CD4-positive, alpha-beta memory T cell (primary cell): ENCODE data around the gene MRPS27. TPM values are rescaled to one million over a fixed set of nuclear protein-coding genes. Genes with fewer than 3 reads are reported as not detected.
A peak's percentile ranks its signal among the peaks of the same experiment; 100 is the strongest.

Source experiments
- CTCF ChIA-PET: fragments of 350-600 bp; sonication (Branson Sonifier 250); formaldehyde crosslinking; loops from one replicate; lab custom pipeline; 2021; ENCODE audit warnings: inconsistent platforms; ENCODE audit not compliant: partially characterized antibody; lab: Charles Lee
- POLR2A ChIA-PET: fragments of 350-600 bp; sonication (Branson Sonifier 250); formaldehyde crosslinking; loops from one replicate; lab custom pipeline; 2021; ENCODE audit not compliant: partially characterized antibody; lab: Charles Lee
- DNase-seq, 5 donors: peaks; one replicate each; pipeline versions ENCODE4 v3.0.0 to v3.0.0-alpha.2; 2020 to 2022; ENCODE audit warnings: mixed read lengths in 1 of 5
- H3K27ac ChIP-seq: one replicate; pipeline ENCODE4 v1.7.0; 2013; ENCODE audit warnings: low read depth, low read length
- H3K27me3 ChIP-seq: 2 replicates; pipeline ENCODE4 v1.7.0; 2013; ENCODE audit warnings: mild to moderate bottlenecking, low read length, moderate library complexity; ENCODE audit not compliant: insufficient read depth
- H3K36me3 ChIP-seq: 2 replicates; pipeline ENCODE4 v1.7.0; 2013; ENCODE audit warnings: mild to moderate bottlenecking, low read length, moderate library complexity; ENCODE audit not compliant: insufficient read depth
- H3K4me1 ChIP-seq: 2 replicates; pipeline ENCODE4 v1.7.0; 2013; ENCODE audit warnings: mild to moderate bottlenecking, low read length, moderate library complexity; ENCODE audit not compliant: insufficient read depth
- H3K4me3 ChIP-seq, 2 donors: one replicate each; pipeline ENCODE4 v1.7.0; 2013; ENCODE audit warnings: low read length in 2 of 2, mild to moderate bottlenecking in 1 of 2
- H3K9me3 ChIP-seq, 2 donors: one replicate each; pipeline ENCODE4 v1.7.0; 2013; ENCODE audit warnings: low read length in 2 of 2, control low read depth in 1 of 2; ENCODE audit not compliant: control insufficient read depth in 1 of 2
- H3K27ac Mint-ChIP-seq, 7 donors: one replicate each; pipeline ENCODE4 v1.8.0; 2020 to 2021; ENCODE audit warnings: mixed read lengths in 7 of 7, mild to moderate bottlenecking in 6 of 7, inconsistent platforms in 3 of 7, moderate library complexity in 3 of 7
- H3K27me3 Mint-ChIP-seq, 2 donors: one replicate each; pipeline ENCODE4 v1.8.0; 2020 to 2021; ENCODE audit warnings: mixed read lengths in 2 of 2
- H3K36me3 Mint-ChIP-seq, 2 donors: one replicate each; pipeline ENCODE4 v1.8.0; 2020 to 2021; ENCODE audit warnings: mixed read lengths in 2 of 2, inconsistent platforms in 1 of 2, mild to moderate bottlenecking in 1 of 2
- H3K4me1 Mint-ChIP-seq, 4 donors: one replicate each; pipeline ENCODE4 v1.8.0; 2020 to 2021; ENCODE audit warnings: mixed read lengths in 4 of 4, mild to moderate bottlenecking in 1 of 4
- H3K4me3 Mint-ChIP-seq, 8 donors: one replicate each; pipeline ENCODE4 v1.8.0; 2020 to 2021; ENCODE audit warnings: mixed read lengths in 8 of 8, mild to moderate bottlenecking in 7 of 8, moderate library complexity in 6 of 8, inconsistent platforms in 3 of 8
- H3K9me3 Mint-ChIP-seq, 8 donors: one replicate each; pipeline ENCODE4 v1.8.0; 2020 to 2021; ENCODE audit warnings: mixed read lengths in 8 of 8, mild to moderate bottlenecking in 5 of 8, inconsistent platforms in 3 of 8, moderate library complexity in 1 of 8
- intact Hi-C: fragments of 100-400 bp; cut with micrococcal nuclease; formaldehyde crosslinking; loops from one replicate; pipeline ENCODE4 v1.15.1; 2023
- polyA plus RNA-seq, 2 donors: library from polyadenylated mRNA; unstranded; fragments of 300-500 nt; fragmentation: Illumina TruSeq; gene quantifications; one replicate each; pipeline ENCODE4 v1.2.3, GENCODE V29; 2021
- total RNA-seq, 2 experiments: library from RNA; stranded (reverse); gene quantifications; one replicate each; pipeline ENCODE4 v1.2.3, GENCODE V29; 2021

Gene MRPS27
- total and polyA plus RNA-seq, 4 experiments from 2014 or later: 36.6 to 44.6 (median 39.0) TPM

DNA sequence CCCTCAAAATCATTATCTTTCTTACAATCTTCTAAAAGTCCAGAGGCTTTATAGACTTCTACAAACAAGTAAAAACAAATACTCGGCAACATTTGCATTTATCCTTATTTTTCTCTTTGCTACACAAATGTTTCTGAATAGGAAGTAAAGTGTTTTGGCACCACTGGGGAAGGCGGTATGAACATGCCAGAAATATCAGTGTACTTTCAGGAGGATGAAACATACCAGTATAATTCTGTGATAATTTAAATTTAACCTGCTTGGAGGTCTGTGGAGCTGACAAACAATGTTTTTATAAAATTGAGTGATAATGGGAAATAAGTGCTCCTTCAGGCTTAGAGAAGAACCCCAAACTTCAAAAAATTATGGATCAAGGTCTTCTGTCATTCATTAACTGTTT, 51.8 kb downstream of the MRPS27 start:
- Mint-ChIP-seq H3K4me1 (peaks cover 5 to 9% (median 6%) of the 10 kb centered on the region in 4 donors), H3K27me3 (no peaks in the 10 kb centered on the region), H3K9me3 (no peaks in the 10 kb centered on the region), H3K4me3 (no peak overlapping the region), H3K27ac (no peak overlapping the region), H3K36me3 (peaks cover 10 to 13% of the 10 kb centered on the region in 2 donors)
- ChIA-PET CTCF (interaction anchor here (0.7 to 2.1 kb wide), 7 partner anchors 15 to 133 kb away, joined by 3 to 5 read pairs (median 3); no protein-coding TSS in a partner anchor), POLR2A (no interaction called here)
- no peak overlapping the region for H3K4me3 ChIP-seq
- H3K27me3 ChIP-seq: no peaks in the 10 kb centered on the region
- no peaks in the 10 kb centered on the region for H3K36me3 ChIP-seq
- intact Hi-C loops: loop anchor here (2.0 kb wide), 1 partner anchor 33 kb away; no protein-coding TSS in a partner anchor
- H3K9me3 ChIP-seq: no peaks in the 10 kb centered on the region
- DNase-seq: no peak
- no peak overlapping the region for H3K27ac ChIP-seq
- H3K4me1 ChIP-seq: no peaks in the 10 kb centered on the region

DNA sequence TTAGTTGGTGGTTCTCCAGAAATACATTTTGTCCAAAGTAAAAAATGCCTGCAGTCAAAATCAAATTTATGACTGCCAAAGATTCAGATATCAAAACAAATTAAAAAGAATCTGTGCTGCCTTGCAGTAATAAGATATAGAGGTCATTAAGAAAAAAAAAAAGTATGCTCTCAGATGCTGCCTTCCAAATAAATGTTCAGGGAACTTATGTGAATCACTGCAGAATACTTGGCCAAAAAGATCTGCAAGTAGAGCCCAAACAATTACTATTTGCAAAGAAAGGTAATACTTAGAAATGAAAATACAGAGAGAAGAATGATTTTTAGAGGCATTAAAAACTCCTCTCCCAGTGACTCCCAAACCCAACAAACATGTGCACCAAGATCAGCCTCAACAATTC, 52.4 kb downstream of the MRPS27 start:
- DNase-seq: no peak
- peaks cover 5 to 9% (median 6%) of the 10 kb centered on the region in 4 donors for H3K4me1 Mint-ChIP-seq
- CTCF ChIA-PET: no interaction called here
- peak overlapping the region in 2 of 7 donors; percentile 53 to 60 for H3K27ac Mint-ChIP-seq
- intact Hi-C loops: loop anchor here (2.0 kb wide), 1 partner anchor 33 kb away; no protein-coding TSS in a partner anchor
- Histone ChIP-seq H3K27me3 (no peaks in the 10 kb centered on the region), H3K4me3 (no peak overlapping the region), H3K9me3 (no peaks in the 10 kb centered on the region), H3K27ac (no peak overlapping the region), H3K4me1 (no peaks in the 10 kb centered on the region), H3K36me3 (no peaks in the 10 kb centered on the region)
- POLR2A ChIA-PET: no interaction called here
- no peak overlapping the region for H3K4me3 Mint-ChIP-seq
- peaks cover 9 to 13% of the 10 kb centered on the region in 2 donors for H3K36me3 Mint-ChIP-seq
- no peaks in the 10 kb centered on the region for H3K27me3 Mint-ChIP-seq
- H3K9me3 Mint-ChIP-seq: no peaks in the 10 kb centered on the region

DNA sequence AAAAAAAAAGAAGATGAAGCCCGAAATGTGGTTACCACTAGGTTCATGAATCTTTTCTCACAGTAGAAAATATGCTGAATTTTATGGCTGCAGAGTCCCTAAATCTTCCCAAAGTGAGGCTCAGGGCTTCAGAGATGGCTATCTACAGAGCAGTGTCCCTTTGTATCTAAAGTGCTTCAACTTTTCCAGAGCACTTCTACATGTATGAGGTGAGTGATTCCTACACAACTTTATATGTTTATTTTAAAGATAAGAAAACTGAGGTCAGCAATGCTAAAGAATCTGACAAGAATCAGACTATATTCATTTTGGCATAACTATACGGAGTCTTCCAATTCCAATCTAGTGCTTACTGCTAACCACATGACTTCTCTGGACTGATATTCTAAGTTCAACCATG, 53.2 kb downstream of the MRPS27 start:
- Mint-ChIP-seq H3K36me3 (peaks cover 7 to 13% of the 10 kb centered on the region in 2 donors), H3K27ac (no peak overlapping the region), H3K4me1 (peaks cover 5 to 9% (median 7%) of the 10 kb centered on the region in 4 donors), H3K4me3 (no peak overlapping the region), H3K9me3 (no peaks in the 10 kb centered on the region), H3K27me3 (no peaks in the 10 kb centered on the region)
- H3K9me3 ChIP-seq: no peaks in the 10 kb centered on the region
- ChIA-PET POLR2A (no interaction called here), CTCF (no interaction called here)
- no peaks in the 10 kb centered on the region for H3K4me1 ChIP-seq
- no peak overlapping the region for H3K4me3 ChIP-seq
- no peaks in the 10 kb centered on the region for H3K27me3 ChIP-seq
- intact Hi-C loops: no loop called here
- H3K27ac ChIP-seq: no peak overlapping the region
- DNase-seq: no peak
- no peaks in the 10 kb centered on the region for H3K36me3 ChIP-seq

DNA sequence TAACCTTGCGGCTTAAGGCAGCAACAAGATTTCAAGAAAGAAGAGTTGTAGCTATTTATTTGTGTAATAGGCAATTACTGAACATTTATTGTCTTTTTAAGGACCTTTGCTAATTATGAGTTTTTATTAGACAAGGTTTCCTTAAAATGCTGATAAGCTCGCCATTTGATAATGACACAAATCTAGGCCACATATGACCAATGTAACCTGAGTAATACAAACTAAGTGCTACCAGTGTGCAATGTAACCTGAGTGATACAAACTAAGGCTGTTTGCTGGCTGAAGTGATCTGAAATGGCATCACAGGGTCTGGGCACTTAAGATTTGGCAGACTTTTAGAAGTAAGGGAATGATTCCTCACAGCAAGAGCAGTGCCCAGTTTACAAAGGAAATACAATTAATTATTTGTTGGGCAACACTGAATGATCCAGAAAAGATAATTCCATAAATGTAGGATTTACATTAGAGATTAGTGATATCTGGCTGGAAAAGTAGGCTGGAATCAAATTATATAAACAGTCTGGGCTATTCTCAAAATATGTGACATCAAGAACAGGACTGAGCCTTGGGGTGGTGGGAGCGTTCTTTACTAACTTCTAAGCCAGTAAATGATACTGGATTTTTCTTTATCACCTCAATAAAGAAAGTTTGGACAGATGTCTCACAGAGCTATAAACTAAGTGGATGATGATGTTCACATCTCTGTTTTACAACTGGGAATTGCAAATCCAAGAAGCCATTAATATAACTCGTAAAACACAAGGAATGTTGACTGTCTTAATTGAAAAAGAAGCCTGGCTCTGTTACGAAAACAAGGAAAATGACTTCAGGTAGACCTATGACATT, 54.8 kb downstream of the MRPS27 start:
- CTCF ChIA-PET: no interaction called here

DNA sequence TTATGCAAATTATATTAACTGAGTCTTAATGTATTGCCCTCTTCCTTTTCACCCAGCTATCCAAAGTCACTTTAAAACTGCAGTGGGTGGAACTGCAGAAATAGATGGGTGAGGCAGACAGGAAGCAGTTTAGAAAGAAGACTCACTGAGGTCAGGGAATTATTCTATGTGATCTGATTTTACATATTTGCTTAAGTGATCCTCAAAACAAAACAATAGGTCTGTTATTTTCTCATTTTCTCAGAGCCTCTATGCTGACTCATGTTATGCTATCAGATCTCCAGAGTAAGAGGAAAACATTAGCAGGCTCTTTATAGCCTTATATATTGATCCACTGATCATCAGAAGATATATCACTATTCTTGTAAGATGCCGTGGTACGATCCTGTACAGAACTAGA, 63.5 kb downstream of the MRPS27 start:
- intact Hi-C loops: no loop called here
- peaks cover 0 to 8% (median 2%) of the 10 kb centered on the region in 4 donors for H3K4me1 Mint-ChIP-seq
- POLR2A ChIA-PET: no interaction called here
- H3K27ac ChIP-seq: no peak overlapping the region
- H3K9me3 Mint-ChIP-seq: no peaks in the 10 kb centered on the region
- no peak overlapping the region for H3K4me3 Mint-ChIP-seq
- no peaks in the 10 kb centered on the region for H3K36me3 ChIP-seq
- DNase-seq: no peak
- H3K27ac Mint-ChIP-seq: no peak overlapping the region
- CTCF ChIA-PET: no interaction called here
- no peaks in the 10 kb centered on the region for H3K27me3 Mint-ChIP-seq
- H3K4me1 ChIP-seq: no peaks in the 10 kb centered on the region
- no peaks in the 10 kb centered on the region for H3K9me3 ChIP-seq
- H3K36me3 Mint-ChIP-seq: peaks cover 13 to 38% of the 10 kb centered on the region in 2 donors
- H3K27me3 ChIP-seq: no peaks in the 10 kb centered on the region
- H3K4me3 ChIP-seq: no peak overlapping the region

More for the DNA sequence above, 54.8 kb downstream of the MRPS27 start:
- no peak for DNase-seq
- H3K4me1 ChIP-seq: no peaks in the 10 kb centered on the region
- intact Hi-C loops: no loop called here
- H3K9me3 Mint-ChIP-seq: no peaks in the 10 kb centered on the region
- POLR2A ChIA-PET: no interaction called here
- H3K27ac Mint-ChIP-seq: no peak overlapping the region
- H3K4me3 ChIP-seq: no peak overlapping the region
- no peaks in the 10 kb centered on the region for H3K9me3 ChIP-seq
- no peak overlapping the region for H3K27ac ChIP-seq
- H3K36me3 ChIP-seq: no peaks in the 10 kb centered on the region
- peaks cover 5 to 9% (median 7%) of the 10 kb centered on the region in 4 donors for H3K4me1 Mint-ChIP-seq
- H3K4me3 Mint-ChIP-seq: no peak overlapping the region
- H3K36me3 Mint-ChIP-seq: peaks cover 10 to 21% of the 10 kb centered on the region in 2 donors
- H3K27me3 Mint-ChIP-seq: no peaks in the 10 kb centered on the region
- H3K27me3 ChIP-seq: no peaks in the 10 kb centered on the region

DNA sequence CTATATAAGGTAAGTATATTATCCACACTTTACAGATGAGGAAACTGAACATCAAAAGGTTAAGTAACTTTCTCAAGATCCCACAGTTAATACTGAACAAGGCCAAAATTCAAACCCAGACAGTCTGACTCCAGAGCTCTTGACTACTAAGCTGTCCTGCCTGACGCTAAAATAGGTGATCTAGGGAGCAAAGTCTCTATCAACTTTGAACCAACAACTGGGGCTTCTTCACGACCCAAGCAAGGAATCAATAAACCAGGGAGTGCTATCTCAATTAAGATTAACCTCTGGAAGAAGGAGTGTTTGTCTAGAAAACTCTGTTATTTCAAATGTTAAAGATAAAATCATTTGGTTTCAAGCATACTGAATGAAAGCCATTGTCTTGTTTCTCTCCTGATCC, 64.4 kb downstream of the MRPS27 start:
- H3K4me1 ChIP-seq: no peaks in the 10 kb centered on the region
- intact Hi-C loops: no loop called here
- H3K4me3 ChIP-seq: no peak overlapping the region
- H3K36me3 ChIP-seq: no peaks in the 10 kb centered on the region
- ChIA-PET CTCF (no interaction called here), POLR2A (no interaction called here)
- no peak for DNase-seq
- H3K9me3 ChIP-seq: no peaks in the 10 kb centered on the region
- Mint-ChIP-seq H3K27ac (no peak overlapping the region), H3K4me1 (peaks cover 0 to 10% (median 3%) of the 10 kb centered on the region in 4 donors), H3K27me3 (no peaks in the 10 kb centered on the region), H3K9me3 (no peaks in the 10 kb centered on the region), H3K4me3 (no peak overlapping the region), H3K36me3 (peaks cover 15 to 40% of the 10 kb centered on the region in 2 donors)
- no peak overlapping the region for H3K27ac ChIP-seq
- H3K27me3 ChIP-seq: no peaks in the 10 kb centered on the region

DNA sequence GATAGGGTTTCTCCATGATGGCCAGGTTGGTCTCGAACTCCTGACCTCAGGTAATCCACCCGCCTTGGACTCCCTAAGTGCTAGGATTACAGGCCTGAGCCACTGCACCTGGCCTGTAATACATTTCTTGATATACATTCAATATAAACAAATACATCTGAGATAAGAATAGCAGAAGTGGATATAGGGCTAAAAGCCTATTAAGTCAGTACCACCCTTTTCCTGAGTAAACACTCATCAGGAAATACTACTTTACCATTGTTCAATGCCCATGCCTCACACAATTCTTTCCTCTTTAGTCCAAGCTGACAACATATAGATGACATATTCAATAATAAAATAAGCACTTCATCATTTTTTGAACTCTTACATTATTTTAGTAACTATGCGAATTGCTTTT, 64.8 kb downstream of the MRPS27 start:
- no peaks in the 10 kb centered on the region for H3K9me3 ChIP-seq
- H3K36me3 ChIP-seq: no peaks in the 10 kb centered on the region
- intact Hi-C loops: no loop called here
- H3K4me1 ChIP-seq: no peaks in the 10 kb centered on the region
- no peak for DNase-seq
- ChIA-PET POLR2A (no interaction called here), CTCF (no interaction called here)
- H3K27me3 ChIP-seq: no peaks in the 10 kb centered on the region
- H3K36me3 Mint-ChIP-seq: peaks cover 15 to 40% of the 10 kb centered on the region in 2 donors
- H3K4me1 Mint-ChIP-seq: peaks cover 0 to 10% (median 3%) of the 10 kb centered on the region in 4 donors
- H3K27ac ChIP-seq: no peak overlapping the region
- H3K27me3 Mint-ChIP-seq: no peaks in the 10 kb centered on the region
- H3K4me3 Mint-ChIP-seq: no peak overlapping the region
- H3K4me3 ChIP-seq: no peak overlapping the region
- no peaks in the 10 kb centered on the region for H3K9me3 Mint-ChIP-seq
- H3K27ac Mint-ChIP-seq: no peak overlapping the region
